ENCODE data around the gene PCDHA13.
"Not testable (repeated sequence)": the region's sequence is repeated elsewhere in the genome, so short reads cannot be mapped to it uniquely, and the experiment has no call there.

Gene PCDHA13

DNA sequence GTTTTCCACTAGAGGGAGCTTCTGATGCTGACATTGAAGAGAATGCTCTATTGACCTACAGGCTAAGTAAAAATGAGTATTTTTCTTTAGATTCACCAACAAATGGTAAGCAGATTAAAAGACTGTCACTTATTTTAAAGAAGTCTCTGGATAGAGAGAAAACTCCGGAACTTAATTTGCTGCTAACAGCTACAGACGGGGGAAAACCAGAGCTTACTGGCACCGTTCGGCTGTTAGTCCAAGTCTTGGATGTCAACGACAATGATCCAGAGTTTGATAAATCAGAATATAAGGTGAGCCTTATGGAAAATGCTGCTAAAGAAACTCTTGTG lies 12.4 kb upstream of the PCDHA13 start:
- no peak for DNase-seq

DNA sequence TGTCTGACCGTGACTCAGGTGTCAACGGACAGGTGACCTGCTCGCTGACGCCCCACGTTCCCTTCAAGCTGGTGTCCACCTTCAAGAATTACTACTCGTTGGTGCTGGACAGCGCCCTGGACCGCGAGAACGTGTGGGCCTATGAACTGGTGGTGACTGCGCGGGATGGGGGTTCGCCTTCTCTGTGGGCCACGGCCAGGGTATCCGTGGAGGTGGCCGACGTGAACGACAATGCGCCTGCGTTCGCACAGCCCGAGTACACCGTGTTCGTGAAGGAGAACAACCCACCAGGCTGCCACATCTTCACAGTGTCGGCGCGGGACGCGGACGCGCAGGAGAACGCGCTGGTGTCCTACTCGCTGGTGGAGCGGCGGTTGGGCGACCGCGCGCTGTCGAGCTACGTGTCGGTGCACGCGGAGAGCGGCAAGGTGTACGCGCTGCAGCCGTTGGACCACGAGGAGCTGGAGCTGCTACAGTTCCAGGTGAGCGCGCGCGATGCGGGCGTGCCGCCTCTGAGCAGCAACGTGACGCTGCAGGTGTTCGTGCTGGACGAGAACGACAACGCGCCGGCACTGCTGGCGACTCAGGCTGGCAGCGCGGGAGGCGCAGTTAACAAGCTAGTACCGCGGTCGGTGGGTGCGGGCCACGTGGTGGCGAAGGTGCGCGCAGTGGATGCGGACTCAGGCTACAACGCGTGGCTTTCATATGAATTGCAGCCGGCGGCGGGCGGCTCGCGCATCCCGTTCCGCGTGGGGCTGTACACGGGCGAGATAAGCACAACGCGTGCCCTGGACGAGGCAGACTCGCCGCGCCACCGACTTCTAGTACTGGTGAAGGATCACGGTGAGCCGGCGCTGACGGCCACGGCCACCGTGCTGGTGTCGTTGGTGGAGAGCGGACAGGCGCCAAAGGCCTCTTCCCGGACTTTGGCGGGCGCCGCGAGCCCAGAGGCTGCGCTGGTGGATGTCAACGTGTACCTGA lies 11.4 kb upstream of the PCDHA13 start:
- DNase-seq, result no peak

DNA sequence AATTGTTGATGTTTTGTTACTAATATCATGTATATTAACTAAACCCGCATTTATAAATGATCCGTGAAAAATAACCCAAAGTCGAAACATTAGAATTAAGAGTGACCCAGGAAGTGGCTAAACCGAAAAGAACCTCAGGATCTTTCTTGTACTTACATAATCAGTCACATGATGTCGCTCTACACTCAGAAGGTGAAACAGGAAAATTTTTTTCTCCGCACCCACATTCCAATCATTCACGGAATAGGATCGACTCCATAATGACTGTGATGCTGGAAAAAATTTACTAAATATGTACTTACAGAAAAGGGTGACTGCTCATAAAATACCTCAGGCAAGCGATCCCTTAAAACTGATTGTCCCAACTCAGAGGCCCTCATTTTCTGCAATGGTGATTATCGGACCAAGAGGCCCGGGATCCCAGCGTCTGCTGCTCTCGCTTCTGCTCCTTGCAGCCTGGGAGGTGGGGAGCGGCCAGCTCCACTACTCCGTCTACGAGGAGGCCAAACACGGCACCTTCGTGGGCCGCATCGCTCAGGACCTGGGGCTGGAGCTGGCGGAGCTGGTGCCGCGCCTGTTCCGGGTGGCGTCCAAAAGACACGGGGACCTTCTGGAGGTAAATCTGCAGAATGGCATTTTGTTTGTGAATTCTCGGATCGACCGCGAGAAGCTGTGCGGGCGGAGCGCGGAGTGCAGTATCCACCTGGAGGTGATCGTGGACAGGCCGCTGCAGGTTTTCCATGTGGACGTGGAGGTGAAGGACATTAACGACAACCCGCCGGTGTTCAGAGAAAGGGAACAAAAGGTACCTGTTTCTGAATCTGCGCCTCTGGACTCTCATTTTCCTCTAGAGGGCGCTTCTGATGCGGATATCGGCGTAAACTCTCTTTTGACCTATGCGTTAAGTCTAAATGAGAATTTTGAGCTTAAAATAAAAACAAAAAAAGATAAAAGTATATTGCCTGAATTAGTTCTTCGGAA lies 6.5 kb upstream of the PCDHA13 start, which contains the start of gene PCDHA12:
Gene PCDHA12, plus strand, starts transcription at position 224 of the 981 bp plus-strand sequence. Its CDS starts 165 bp downstream, at position 389.
- no peak for DNase-seq

DNA sequence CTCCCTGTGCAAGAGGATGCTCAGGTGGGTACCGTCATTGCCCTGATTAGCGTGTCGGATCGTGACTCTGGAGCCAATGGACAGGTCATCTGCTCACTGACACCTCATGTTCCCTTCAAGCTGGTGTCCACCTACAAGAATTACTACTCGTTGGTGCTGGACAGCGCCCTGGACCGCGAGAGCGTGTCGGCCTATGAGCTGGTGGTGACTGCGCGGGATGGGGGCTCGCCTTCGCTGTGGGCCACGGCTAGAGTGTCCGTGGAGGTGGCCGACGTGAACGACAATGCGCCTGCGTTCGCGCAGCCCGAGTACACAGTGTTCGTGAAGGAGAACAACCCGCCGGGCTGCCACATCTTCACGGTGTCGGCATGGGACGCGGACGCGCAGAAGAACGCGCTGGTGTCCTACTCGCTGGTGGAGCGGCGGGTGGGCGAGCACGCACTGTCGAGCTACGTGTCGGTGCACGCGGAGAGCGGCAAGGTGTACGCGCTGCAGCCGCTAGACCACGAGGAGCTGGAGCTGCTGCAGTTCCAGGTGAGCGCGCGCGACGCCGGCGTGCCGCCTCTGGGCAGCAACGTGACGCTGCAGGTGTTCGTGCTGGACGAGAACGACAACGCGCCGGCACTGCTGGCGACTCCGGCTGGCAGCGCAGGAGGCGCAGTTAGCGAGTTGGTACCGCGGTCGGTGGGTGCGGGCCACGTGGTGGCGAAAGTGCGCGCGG lies 5.2 kb upstream of the PCDHA13 start:
- DNase-seq, result not testable (repeated sequence)

DNA sequence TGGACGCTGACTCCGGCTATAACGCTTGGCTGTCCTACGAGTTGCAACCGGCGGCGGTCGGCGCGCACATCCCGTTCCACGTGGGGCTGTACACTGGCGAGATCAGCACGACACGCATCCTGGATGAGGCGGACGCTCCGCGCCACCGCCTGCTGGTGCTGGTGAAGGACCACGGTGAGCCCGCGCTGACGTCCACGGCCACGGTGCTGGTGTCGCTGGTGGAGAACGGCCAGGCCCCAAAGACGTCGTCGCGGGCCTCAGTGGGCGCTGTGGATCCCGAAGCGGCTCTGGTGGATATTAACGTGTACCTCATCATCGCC lies 4.7 kb upstream of the PCDHA13 start:
- DNase-seq, result no peak

DNA sequence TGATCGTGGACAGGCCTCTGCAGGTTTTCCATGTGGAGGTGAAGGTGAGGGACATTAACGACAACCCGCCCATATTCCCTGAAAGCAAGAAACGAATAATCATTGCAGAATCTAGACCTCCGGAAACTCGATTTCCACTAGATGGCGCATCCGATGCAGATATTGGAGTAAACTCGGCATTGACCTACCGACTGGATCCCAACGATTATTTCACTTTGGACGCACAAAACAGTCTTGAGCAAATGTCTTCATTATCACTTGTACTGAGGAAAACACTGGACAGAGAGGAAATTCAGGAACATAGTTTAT lies 621 bp downstream of the PCDHA13 start:
- peak in 6 of 56 donors; percentile 1 to 34 (median 22) for DNase-seq

DNA sequence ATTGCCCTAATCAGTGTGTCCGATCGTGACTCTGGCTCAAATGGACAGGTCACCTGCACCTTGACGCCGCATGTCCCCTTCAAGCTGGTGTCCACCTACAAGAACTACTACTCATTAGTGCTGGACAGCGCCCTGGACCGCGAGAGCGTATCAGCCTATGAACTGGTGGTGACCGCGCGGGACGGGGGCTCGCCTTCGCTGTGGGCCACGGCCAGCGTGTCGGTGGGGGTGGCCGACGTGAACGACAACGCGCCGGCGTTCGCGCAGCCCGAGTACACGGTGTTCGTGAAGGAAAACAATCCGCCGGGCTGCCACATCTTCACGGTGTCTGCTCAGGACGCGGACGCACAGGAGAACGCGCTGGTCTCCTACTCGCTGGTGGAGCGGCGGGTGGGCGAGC lies 1.4 kb downstream of the PCDHA13 start:
- no peak for DNase-seq

DNA sequence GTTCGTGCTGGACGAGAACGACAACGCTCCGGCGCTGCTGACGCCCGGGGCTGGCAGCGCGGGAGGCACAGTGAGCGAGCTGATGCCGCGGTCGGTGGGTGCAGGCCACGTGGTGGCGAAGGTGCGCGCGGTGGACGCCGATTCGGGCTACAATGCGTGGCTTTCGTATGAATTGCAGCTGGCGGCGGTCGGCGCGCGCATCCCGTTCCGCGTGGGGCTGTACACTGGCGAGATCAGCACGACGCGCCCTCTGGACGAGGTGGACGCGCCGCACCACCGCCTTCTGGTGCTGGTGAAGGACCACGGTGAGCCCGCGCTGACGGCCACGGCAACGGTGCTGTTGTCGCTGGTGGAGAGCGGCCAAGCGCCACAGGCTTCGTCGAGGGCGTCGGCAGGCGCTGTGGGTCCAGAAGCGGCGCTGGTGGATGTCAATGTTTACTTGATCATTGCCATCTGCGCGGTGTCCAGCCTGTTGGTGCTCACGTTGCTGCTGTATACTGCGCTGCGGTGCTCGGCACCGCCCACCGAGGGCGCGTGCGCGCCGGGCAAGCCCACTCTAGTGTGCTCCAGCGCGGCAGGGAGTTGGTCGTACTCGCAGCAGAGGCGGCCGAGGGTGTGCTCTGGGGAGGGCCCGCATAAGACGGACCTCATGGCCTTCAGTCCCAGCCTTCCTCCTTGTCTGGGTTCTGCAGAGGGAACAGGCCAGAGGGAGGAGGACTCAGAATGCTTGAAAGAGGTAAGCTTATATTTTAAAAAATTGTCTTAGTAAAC lies 2.2 kb downstream of the PCDHA13 start:
- no peak for DNase-seq

DNA sequence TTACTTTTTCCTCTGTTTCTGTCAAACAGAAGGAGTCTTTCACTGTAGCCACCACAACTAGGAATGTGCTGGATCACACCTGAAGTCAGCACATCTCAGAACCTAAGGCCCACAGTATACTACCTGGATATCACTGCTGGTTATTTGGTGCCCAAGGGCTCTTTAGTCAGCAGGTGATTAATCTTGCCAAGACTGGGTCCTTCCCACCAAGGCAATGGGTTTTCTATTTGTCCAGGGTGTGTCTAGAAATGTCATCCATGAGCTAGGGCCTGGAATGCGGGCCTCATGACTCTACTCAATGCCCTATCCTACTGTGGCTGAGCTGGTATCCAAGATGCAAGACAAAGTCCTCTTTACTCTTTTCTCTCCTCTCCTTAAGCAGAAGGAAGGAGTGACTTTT lies 34.4 kb downstream of the PCDHA13 start:
- no peak for DNase-seq

DNA sequence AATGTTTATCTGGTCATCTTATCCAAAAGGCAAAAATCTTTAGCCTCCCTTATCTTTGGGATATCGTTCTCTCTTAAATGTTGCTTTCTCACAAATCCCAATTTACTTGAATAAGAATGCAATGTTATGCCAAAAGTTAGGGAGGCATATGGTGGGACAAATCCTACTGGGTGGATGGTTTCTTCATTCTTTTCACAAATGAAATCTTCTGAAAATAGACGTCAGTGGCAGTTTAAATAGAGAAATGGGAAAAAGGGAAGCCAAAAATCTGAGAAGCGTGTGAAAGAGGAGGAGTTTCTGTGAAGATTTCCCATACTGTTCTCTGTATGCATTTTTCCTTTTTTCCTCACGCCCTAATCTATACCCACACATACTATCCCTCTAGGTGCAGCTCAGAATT lies 41.7 kb downstream of the PCDHA13 start:
- DNase-seq, result no peak

DNA sequence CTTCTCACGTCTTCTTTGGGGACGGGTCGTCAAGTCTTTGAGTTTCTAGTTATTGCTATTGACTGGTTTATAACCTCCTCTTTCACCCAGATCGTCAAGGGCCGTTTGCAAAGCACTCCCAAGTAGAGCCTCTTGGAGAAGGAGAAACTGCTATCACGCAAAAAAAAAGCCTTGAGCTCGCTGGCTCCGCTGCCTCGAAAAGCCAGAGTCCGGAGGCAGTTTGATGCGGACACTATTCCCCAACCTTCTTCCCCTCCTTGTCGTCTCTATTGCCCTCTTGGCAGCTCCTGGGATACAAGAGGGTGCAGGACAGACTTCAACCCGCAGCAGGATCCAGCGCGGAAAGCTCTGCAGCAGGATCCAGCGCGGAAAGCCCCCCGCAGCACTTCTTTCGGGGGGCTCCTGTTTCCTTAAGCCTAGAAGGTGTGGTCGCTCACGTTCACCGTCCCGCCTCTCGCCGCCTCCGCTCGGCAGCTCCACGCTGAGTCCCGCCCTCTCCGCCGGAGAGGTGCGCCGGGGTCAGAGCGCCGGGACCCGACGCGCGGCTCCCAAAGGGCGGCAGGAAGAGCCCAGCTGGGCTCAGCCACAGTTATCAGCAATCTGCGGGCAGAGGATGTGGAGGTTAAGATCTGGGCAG lies 44.0 kb downstream of the PCDHA13 start, which contains the start of gene PCDHAC1:
Gene PCDHAC1, plus strand, starts transcription at position 494 of the 637 bp plus-strand sequence. CDS start 594 bp downstream, outside the sequence.
- DNase-seq, result peak in 9 of 56 donors; percentile 16 to 54 (median 34)

DNA sequence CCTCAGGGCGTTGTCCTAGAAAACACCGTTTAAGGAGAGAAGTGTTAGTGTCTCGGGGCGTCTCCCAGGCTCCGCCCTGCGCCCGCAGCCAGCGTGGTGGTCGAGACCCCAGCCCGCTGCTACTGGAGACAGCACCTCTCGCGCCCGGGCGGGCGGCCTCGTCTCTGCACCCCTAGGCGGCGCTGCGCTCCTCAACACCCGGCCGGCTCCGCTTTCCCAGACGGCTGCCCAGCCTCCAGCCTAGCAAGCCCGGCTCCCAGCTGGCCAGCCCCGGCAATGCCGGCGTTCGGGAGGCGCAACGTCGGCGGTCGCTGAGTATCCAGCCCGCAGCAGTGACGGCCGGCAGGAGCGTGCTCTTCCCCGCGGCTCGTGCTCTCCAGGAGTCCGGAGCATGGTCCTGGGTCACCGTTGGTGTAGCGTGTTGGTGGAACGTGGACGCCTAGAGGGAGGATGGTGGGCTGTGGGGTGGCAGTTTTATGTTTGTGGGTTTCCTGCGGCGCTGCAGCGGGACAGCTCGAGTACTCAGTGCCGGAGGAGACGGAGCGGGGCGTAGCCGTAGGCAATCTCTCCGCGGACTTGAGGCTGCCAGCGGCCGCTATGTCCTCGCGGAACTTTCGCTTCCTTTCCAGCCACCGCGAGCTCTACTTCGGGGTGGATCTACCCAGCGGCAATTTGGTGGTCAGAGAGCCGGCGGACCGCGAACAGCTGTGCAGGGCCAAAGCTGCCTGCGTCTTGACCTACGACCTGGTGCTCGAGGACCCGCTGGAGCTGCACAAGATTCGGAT lies 44.7 kb downstream of the PCDHA13 start:
- peak in 52 of 56 donors; percentile 9 to 86 (median 58) for DNase-seq

DNA sequence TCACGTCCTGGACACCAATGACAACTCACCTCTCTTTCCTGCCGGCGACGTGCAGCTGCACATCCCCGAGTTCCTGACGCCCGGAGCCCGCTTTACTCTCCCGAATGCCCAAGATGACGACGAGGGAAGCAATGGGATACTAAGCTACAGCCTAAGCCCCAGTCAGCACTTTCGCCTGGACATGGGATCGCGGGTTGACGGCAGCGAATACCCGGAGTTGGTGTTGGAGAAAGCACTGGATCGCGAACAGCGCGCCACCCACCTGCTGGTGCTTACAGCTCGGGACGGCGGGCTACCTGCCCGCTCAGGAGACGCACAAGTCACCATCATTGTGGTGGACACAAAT lies 45.3 kb downstream of the PCDHA13 start:
- no peak for DNase-seq
